NCI-H345 treated with DMSO at 0.1 percent for 48 hours (cell line): Measurements from ENCODE around the gene SOX13.

Experiments used
- DNase-seq: peaks from one replicate; lab custom pipeline; 2025; ENCODE audit not compliant: unreplicated experiment; lab: John Stamatoyannopoulos, UW

The SOX13 gene

DNA sequence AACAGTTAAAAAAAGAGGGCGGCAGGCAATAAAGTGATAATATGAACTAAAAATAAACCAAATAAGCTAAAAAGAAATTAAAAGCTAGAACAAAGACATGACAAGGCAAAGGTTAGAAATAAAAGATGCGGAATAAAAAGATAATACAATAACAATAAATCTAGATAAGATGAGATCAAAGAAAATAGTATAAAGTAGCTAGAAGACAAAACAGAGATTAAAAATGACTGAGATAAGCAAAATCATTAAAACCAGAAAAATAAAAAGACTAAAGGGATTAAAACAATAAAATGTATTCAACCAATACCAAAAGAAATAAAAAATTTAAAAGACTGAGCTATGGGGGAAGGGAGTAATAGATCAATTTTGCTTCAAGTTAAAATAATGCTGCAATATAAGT, 10.8 kb upstream of the SOX13 start:
- no peak for DNase-seq

DNA sequence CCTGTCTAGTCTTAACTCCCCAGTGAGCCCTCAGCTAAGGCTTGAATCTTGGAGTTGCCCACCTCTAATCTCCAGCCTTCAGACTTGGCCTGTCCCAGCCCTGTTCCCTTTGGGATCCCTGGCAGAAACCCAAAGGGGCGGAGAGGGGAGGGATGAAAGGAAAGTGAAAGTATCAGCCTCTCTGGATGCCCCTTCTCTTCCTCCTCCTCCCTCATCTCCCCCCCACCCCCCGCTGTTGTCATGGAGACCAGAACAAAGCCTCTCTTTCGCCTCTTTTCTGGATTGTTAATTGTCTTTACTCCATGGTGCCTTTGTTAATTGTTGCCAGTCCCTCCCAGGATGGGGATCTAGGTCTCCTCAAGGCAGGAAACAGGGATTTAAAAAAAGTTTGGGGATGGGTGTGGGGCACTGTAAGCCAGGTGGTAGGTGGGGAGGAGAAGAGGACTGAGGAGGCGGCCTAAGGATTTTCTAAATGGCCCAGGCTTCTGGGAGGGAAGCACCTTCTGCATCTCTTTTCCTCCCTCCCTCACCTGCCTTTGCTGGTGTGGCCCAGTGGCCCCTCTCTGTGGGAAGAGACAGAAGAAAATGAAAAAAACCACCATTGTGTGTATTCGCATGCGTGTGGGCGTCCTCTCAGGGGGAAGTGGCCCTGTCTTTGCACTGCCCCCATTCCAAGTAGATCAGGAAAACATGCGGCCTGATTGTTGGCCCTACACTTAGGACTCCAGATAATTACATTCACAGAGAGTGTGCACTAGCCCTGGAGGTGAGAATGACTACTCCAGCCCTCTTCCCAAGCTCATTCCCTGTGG, 7.5 kb upstream of the SOX13 start:
- no peak for DNase-seq

GRCh38 chr1:204065986-204066300, 7.0 kb upstream of the SOX13 start:
- no peak for DNase-seq

GRCh38 chr1:204067935-204068334, 5.0 kb upstream of the SOX13 start:
- no peak for DNase-seq

DNA sequence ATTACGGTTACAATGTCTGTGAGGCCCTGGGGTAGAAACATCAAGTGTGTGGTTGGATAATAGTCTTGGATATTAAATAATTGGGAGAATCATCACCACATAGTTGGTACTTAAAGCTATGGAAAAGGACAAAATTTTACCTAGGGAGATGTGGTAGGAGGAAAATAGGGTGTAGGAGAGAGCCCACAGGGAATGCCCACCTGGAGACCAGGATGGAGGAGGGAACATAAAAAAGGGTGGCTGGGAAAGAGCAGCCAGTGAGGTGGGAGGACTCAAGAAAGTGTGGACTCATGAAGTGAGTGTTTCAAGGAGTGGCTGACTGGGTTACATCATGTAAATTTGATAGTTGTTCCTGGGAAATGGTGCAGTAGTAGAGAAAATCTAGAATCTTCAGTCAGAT, 3.0 kb upstream of the SOX13 start:
- DNase-seq = no peak

GRCh38 chr1:204070895-204071294, 2.0 kb upstream of the SOX13 start:
- DNase-seq = no peak

GRCh38 chr1:204073837-204074273, 940 bp downstream of the SOX13 start:
- no peak for DNase-seq

DNA sequence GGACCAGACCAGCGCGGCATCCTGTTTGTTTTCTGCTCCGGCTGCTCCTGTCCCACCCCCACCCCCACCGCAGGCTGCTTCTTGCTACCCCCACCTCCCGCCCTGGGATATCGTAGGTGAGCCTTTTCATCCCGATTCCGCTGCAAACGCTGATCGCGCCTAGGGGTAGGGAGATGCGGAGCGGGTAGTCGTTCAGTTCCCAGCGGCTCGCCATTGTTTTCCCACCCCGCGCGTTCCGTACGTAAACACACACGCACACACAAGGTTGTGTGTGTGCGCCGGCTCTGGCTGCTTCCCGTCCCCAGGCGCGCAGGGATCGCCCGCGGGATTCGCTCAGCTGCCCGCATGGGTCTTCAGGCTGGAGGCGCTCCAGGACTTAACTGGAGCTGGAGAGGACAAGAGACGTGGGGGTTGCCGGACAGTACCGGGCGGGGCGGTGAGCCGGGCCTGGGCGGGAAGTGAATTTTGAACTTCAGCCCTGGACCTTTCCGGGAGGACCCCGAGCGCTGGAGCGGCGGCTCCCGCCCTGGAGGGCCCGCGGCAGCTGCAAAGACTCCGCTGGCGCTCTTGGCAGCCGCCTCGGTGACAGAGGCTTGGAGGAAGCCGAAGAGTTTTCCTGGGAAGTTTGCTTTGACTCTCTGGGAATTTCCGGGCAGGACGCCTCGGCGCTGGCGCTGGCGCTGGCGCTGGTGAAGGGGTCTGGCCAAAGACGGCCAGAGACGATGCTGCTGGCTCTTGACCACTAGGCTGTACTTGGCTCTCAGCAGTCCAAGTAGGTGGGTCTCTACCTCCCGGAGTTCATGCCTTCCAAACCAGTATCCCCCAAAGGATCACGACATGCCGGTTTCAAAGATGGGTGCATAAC, 1.6 kb downstream of the SOX13 start:
- peak; percentile 38 for DNase-seq

- no peak for DNase-seq
These were observed 2.2 kb downstream of the SOX13 start for GRCh38 chr1:204075139-204075521.

DNA sequence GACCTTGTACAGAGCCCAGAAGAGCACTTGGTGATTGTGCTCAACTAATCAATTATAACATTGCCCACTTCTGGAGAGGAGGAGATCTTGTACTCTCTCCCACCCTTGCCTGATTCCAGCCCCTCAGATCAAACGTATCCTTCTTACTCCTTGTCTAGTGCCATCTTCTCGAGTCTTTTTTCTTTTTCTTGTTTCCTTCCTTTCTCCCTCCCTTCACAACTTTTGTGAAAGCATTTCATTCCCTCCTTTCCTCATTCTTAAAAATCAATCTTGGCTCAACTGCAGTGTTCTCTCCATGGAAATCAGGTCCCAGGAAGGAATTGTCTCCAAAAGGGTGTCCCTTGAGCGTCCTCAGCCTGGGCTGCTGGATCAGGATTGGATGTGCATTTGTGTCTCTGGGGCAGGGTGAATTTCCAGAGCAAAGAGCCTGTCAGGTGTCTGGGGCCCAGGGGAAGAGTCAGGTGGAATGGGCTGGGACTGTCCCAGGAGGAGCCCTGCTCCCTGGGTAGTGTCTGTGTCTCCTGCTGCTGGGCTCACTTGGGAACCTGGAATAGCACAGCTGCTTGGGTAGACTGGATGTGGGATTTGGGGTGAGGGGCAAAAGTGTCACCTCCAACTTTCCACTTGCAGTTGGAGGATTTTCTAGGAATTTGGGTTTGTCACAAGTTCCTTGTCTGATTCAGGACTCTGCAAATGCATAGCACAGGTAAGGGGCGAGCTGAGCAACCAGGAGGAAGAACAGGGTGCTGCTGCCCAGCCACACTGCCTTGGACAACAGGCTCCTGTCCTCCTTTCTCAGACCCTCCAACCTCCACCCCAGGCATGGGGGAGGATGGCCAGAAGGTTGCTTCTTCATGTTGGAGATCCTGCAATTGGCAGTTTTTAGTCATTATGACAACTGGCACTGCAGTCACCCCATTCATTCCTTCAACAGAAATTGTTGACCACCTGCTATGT, 3.3 kb downstream of the SOX13 start:
- no peak for DNase-seq

- no peak for DNase-seq
These were observed 4.0 kb downstream of the SOX13 start for GRCh38 chr1:204076891-204077290.

DNA sequence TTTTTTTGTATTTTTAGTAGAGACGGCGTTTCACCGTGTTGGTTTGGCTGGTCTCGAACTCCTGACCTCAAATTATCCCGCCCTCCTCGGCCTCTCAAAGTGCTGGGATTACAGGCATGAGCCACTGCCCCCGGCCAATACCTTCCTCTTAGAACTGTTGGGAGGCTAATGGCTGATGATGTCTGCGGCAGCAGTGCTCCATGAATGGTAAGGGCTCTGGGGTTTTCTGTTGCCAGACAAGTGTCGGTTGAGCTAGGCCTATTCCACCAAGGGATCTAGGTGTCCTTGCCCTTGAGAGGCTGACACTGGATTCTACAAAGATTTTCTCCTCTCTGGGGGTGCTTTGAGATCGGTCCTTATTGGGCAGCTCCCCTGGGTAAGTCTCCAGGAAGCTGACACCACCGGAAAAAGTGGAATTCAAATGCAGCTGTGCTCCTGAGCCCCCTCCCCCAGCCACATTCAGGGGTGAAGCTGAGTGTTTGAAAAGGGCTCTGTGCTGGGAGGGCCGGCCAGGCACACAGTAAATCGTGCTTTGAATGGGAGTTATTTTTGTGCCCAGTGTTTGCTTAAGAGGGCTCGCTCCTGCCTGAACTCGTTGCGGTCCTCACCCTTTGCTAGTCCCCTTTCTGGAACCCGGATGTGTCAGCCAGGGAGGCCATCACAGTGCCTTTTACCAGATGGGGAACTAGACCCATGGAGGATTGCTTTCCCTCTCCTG, 5.2 kb downstream of the SOX13 start:
- peak; percentile 90 for DNase-seq

- DNase-seq = no peak
These were observed 6.7 kb downstream of the SOX13 start for GRCh38 chr1:204079608-204079999.

GRCh38 chr1:204080163-204080903, 7.4 kb downstream of the SOX13 start:
- DNase-seq = peak; percentile 78

GRCh38 chr1:204081164-204081790, 8.4 kb downstream of the SOX13 start:
- DNase-seq = no peak

- no peak for DNase-seq
These were observed 9.0 kb downstream of the SOX13 start for GRCh38 chr1:204081791-204082513.

DNA sequence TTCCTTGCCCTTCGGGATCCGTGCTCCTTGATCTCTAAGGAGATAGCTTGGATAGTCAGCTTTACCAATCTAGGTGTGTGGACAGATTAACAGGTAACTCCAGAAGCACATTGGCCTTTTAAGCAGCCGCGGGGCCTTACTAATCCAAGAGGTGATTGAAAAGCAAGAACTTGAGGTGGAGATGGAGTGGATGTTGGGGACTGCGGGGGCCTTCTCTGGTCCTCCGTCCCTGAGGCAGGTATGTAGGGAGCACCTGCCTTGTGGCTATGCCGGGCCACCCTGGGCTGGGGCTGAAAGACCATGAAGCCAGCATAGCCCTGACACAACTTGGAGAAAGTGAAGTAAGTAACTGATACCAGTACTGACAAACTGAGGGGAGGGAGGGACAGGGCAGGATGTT, 10.6 kb downstream of the SOX13 start:
- DNase-seq = no peak

GRCh38 chr1:204084247-204084772, 11.4 kb downstream of the SOX13 start:
- DNase-seq = peak; percentile 94

DNA sequence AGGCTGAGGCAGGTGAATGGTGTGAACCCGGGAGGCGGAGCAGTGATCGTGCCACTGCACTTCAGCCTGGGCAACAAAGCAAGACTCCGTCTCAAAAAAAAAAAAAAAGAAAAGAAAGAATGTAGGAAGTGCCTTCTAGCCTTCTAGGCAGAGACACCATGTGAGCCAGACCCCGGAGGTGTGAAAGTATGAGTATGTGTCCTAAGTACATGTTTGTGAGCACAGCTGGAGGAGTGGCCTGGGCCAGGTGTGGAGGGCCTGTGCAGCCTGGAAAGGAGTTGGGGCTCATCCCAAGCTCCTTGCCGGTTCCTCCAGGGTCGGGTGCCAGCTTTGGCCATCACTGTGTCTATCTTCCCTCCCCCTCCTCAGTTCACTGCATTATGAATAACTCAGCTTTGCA, 13.0 kb downstream of the SOX13 start:
- no peak for DNase-seq
